GM18519 (cell line): ENCODE measurements around the gene CLTB.

Source experiments
- ATAC-seq: cut with Tn5 transposase; IDR thresholded peaks from one replicate; pipeline ENCODE4 v1.9.1; 2021; ENCODE audit warnings: mild to moderate bottlenecking, moderate library complexity; ENCODE audit not compliant: unreplicated experiment, low FRiP score

The CLTB gene

DNA sequence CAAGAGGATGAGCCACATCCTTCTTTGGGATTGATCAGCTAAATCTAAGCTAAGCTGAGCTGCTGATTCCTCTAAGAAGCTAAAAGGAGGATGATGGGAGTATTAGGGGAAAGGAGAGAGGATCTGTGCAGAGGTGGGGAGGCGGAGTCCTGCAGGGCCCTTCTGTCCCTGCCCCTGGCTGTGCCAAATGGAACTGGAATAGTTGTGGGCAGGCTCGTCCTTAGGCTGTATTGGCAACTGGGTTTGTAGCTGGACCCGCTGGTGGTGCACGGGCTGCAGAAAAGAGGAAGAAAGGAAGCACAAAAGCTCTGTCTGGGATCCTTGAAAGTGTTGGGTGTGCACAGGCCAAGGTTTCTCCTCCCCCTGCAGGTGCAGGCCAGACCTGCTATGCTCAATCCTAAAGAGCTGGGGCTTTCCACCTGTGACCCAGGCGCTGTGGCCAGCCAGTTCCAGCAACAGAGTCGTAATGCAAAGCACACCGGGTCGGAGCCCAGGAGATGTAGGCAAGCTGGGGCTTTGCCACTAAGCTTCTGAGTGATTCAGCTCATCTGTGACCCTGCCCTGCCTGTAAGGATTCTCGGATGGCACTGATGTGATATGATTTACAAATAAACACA is 9.8 kb downstream of the CLTB start:
- no peak for ATAC-seq

- ATAC-seq, result no peak
These were observed 10.5 kb downstream of the CLTB start for GRCh38 chr5:176405656-176406435.

DNA sequence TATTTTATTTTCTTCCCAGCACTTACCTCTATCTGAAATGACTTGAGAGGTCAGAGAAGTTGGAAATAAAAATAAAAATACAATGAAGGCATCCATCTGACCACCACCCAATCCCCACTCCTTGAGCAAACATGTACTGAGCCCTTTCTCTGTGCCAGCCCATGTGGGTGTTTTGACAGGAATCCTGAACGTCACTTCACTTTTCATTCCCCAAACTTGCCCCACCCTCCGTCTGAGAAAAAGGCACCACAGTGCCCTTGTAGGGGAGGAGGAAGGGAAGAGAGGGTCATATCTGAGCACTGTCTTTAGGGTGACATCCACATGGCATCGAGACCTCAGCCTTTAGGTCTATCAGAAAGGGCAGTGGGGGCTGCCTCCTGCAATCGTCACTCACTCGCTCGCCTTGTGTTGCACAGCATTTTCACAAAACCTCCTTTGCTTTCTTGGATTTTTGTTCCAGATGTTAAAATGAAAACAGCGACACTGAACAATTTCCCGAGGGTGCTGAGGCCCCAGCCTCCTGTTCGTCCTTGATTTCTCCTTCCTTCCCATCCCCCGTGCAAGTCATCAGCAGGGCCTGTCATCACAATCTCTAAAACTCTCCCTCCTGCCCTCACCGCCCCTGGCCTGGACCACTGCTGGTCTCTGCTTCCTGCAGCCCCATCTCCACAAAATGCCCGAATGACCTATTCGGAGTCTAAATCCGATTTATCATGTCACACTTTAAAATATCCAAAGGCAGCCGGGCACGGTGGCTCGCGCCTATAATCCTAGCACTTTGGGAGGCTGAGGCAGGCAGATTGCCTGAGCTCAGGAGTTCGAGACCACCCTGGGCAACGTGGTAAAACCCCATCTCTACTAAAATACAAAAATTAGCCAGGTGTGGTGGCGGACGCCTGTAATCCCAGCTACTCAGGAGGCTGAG is 14.8 kb downstream of the CLTB start:
- ATAC-seq, result no peak

DNA sequence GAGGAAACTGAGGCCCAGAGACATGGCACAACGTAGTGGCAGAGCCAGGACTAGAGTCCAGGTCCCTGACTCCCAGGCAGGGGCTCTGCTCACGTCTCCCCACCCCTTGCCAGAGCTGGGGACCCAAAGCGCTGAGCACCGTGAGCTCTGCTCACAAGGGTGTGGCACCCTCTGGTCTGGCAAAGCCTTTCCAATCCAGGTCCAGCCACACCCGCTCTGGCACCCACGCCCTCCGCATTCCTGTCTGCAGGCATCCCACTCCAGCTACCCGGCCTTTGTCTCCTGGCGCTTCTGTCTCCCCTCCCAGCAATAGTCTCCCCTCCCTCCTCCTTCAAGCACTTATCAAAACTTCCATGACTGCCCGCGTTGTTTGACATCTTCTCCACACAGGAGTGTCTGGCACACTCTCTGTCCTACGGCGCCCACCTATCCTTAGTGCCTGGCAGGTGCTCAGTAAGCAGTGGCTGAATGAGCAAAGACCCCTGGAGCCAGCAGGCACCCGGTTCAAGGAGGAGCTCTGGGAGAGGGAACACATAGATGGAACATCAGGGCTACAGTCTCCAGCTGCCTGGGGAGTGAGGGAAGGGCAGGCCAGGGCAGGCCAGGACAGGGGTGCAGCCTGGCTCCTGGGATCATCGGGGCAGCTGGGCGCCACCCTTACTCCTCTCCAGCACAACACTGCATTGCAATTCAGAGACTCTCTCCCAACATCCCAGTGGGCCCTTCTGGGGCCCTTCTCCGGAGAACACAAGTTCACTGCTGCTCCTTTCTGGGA is 15.8 kb downstream of the CLTB start:
- ATAC-seq, result no peak

DNA sequence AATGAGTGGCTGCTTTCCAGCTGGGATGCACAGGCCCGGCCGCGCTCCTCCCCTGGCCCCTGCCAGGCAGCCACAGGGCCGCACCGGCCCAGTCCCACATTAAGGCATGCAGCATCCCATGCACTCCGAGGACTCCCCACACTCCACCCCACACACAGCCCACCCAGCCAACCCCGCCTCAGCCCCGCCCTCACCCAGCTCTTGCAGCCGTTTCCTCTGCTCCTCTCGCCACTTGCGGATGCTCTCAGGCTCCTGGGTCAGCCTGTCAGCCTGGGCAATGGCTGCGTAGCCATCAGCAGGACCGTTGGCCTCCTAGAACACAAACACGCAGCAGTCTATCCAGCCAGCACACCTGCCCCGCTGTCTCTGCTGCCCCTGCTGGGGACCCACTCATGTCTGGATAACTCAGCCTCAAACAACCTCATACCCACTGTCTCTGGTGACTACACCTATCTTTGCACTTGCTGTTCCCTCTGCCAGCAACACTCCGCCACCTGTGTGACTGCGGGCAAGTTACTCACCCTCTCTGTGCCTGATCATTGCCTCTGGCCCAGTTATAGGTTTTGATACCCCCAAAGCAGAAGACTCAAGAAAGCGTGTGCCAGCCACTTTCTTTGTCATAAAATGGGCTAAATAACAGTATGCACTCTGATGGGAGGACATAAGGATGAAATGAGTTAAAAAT is 18.5 kb downstream of the CLTB start:
- no peak for ATAC-seq

DNA sequence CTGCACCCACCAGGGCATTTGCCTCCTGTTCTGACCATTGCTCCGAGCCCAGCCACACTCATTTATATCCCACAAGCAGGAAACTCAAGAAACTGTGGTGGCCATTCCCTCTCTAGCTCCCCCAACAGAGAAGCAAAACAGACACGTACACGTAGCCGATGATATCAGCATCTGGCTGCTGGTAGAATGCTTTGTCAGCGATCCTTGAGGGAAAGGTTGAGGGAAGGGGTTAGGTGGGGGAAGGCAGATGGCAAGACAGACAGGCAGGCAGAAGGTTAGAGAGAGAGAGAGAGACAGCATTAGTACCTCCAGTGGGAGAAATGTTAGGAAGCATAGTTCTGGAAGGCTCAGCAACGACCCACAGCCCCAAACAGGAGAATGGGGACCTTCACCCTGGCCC is 20.0 kb downstream of the CLTB start:
- no peak for ATAC-seq

DNA sequence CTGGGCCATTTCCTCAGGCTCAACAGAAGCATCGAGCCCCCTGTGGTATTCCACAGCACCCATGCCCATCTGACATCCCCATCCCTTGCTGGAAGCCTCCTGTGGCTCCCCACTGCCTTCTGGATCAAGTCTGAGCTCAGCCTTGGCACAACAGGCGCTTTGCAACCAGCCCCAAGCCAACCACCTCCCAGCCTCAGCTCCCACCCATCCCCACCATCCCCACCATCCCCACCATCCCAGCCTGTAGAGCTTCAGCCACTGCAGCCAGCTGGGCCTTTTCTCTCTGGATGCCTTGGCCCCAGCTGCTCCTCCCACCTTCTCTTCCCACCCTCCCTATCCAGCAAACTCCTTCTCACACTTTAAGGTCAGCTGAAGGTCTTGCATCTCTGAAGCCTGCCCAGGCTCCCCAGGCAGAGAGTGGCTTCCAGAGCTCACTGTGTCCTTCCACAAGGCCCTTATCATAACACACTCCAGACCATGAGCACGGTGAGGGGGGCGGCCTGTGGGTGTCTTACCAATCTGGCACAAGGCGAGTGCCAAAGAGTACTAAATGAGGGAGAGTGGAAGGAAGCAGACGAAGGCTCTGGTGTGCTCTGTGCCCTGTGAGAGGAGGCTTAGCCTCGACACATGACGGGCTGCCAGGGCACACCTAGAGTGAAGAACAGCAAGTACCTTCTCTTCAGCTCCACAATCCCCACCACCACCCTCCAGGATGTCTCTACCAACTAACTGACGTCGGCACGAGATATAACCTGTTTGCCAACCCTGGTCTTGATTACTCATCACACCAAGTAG is 21.3 kb downstream of the CLTB start:
- ATAC-seq, result no peak

DNA sequence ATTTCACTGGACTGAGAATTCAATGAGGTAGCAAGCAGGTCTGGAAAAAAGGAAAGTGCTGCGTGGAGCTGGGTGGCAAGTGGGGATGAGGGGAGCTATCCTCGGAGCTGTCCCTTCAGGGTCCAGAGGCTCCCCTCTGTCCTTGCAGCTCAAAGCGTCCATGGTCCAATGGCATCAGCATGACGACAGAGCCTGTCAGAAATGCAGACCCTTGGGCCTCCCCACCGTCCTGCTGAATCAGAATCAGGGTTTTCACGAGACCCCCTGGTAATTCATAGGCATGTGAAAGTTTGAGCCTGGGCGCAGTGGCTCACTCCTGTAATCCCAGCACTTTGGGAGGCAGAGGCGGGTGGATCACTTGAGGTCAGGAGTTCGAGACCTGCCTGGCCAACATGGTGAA is 22.2 kb downstream of the CLTB start:
- no peak for ATAC-seq

DNA sequence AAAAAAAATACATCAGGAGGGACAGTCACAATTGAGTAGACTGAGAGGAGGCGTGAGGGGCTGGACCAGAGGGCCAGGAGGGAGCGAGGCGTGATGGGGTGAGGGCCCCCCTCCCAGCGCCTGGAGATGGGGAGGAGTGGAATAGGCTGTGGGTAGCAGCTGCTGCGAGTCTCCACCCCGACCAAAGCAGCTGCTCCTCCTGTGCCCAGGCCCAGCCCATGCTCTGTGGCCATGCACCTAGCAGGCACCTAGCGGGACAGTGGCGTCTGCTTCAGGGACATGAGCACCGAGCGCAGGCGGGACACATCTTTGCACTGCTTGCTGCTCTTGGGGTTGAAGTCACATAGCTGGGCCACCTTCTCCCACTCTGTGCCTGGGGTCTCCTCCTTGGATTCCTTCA is 23.8 kb downstream of the CLTB start:
- ATAC-seq, result no peak

DNA sequence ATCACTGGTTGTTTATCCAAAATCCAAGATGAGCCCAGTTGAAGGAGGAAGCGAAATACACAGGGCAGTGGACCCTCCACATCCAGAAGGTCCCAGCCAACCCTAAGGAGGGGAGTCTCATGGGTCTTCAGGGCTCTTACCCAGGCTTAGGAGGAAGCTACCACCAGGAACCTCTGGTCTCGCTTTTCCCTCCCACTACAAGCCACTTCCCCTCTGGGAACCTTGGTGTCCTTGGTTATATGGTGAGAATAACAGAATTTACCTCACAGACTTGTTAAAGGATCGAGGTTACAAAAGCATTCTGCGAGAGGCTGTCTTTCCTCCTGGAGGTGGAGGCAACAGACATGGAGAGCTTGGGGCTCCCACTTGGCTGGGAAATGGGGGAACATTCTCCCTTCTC is 24.3 kb downstream of the CLTB start:
- no peak for ATAC-seq

GRCh38 chr5:176391479-176391878 is 24.9 kb downstream of the CLTB start:
- ATAC-seq, result no peak

- ATAC-seq, result peak; percentile 12
These were observed 26.9 kb downstream of the CLTB start for GRCh38 chr5:176389135-176390123.

GRCh38 chr5:176388444-176389134 is 27.8 kb downstream of the CLTB start, which contains the start of the genes HIGD2A and NOP16:
Gene HIGD2A (plus strand): TSS chr5:176388751. CDS start chr5:176388820, 69 bp downstream.
Gene NOP16 (minus strand): TSS chr5:176388598. CDS start chr5:176388539, 59 bp downstream.
- ATAC-seq, result peak; percentile 74

- ATAC-seq, result no peak
These were observed 28.3 kb downstream of the CLTB start for GRCh38 chr5:176388003-176388443.

- ATAC-seq, result no peak
These were observed 28.9 kb downstream of the CLTB start for GRCh38 chr5:176387384-176387925.

DNA sequence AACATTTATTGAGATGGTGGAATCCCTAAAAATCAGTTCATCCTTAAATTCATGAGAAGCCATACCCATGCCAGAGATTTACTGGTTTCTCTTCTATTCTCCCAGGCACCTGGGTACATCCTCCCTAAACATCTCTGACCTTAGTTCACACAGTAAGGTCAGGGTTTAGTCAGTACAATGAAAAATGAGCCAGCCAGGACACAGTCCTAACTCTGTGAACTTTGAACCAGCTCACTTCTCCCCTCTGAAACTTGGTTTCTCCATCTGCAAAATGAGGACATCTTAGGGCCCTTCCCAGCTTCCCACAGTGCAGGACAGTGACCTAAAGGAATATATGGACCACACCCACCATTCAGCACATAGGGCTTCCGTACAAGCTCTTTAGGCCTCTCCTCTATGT is 29.8 kb downstream of the CLTB start:
- no peak for ATAC-seq

DNA sequence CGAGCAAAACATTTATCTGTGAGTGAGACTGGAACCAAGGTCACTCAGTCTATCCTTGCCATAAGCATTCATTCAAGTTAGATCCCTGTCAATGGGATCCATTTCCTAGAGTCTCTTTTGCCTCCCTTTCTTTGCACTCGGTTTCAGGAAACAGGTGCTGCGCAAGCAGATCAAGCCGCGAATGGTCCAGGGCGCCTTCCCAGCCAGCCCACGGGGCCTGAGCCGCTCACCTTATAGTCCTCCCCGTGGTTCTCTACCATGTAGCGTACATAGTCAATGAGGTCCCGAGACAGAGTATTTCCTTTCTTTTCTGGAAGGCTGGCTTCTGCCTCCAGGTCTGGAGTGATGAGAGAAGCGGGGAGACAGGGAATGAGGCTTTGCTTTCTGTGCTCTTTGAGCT is 31.3 kb downstream of the CLTB start:
- ATAC-seq, result no peak
